HG02763 (cell line): ENCODE measurements around the gene PHF1.

Experiments used
- ATAC-seq: cut with Tn5 transposase; IDR thresholded peaks from one replicate; pipeline ENCODE4 v1.9.1; 2021; ENCODE audit warnings: mild to moderate bottlenecking, moderate library complexity; ENCODE audit not compliant: unreplicated experiment

Gene PHF1

DNA sequence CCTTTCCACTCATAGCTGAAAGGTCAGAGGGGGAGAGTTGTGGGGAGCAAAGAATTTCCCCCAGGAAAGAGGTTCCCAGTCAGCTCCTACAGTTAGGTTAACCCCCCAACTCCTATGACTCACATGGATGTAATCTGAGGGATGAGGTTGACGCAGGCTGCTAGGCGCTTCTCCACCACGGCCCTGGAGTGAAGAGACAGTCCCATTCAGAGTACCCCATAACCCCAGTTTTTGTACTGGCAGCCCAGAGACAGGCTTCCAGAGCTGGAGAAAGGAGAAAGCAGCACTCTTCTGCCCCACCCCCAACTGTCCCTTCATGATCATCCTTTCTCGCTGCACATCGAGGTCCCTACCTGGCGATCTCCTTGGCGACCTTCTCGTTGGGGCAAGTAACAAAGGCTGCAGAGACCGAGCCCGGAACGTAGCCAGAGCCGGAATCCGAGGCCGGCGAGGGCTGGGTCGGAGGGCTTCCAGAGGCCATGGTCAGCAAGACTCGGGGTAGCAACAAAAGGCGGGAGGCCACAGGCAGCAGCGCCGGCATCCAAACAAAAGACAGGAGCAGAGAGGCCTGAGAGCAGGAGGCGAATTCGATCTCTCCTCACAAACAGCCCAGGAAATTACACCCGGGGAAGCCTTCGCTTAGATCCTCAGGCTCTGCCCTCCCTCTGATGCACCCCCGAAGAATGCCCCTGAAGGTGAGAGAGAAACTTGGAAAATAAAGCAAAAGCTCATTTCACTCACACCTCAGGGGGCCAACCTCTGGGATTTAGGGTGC is 6.5 kb downstream of the PHF1 start:
- ATAC-seq = no peak

DNA sequence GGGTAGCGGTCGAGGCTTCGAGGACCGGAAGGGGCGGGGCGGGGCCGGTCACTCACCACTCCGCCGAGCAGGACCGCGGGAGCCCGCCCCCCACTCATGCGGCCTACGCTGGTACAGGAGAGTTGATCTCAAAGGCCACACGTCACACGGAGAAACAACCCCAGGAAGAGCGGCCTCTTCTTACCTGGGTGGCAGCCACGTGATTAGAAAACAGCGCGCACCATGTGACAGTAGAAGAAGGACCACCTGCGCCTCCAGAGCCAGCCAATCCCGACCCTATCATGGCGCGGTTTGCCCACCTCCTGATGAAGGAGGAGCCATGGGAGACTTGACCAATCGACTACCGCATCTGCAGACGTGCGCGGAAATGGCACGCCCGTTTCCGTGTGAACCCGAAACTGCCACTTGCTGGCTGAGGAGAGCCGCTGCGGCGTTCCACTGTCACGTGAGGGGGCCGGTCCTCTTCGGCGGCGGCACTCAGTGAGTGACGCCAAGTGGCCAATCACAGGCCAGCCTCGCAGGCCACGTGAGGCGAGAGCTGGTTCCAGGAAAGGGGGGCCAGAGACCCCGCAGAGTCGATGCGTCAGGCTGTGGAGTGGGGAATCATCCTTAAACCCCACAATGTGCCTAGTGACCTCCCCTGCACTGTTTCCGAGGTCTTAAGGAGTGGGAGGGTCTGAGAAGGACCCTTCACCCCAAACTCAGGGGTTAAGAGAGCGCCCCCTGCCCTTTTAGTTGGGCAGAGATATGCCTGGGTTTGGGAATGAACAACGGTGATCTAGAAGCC is 7.3 kb downstream of the PHF1 start, which contains the start of gene CUTA:
Gene CUTA (minus strand): TSS at position 205 of the 787 bp plus-strand sequence. CDS start 107 bp downstream, at position 98.
- ATAC-seq = peak; percentile 81

DNA sequence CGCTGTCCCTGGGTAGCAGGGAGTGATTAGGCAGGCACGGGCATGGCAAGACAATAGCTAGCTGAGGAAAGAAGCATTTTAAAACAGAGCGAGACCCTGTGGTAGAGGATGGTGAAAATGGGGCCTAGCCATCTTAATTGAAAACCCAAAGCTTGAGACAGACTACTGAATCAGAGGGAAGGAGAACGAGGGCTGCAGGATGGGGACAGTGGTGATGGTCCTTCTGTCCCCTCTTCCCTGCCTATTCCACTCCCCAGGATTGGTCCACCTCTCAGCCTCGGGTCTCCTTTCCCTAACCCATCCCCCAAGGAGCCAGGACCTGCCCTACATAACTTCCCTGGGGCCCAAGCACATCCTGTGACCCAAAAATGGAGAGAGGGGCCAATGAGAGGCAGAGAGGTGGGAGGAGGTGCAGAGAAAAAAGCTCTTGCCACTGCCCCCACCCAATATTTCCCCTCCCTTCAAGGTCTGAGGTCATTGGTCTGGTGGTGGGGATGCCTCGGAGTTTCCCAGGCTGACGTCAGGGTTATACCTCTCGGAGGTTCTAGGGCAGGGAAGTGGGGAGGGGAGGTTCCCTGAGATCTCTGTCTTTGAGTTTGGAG is 8.0 kb downstream of the PHF1 start:
- ATAC-seq = no peak

DNA sequence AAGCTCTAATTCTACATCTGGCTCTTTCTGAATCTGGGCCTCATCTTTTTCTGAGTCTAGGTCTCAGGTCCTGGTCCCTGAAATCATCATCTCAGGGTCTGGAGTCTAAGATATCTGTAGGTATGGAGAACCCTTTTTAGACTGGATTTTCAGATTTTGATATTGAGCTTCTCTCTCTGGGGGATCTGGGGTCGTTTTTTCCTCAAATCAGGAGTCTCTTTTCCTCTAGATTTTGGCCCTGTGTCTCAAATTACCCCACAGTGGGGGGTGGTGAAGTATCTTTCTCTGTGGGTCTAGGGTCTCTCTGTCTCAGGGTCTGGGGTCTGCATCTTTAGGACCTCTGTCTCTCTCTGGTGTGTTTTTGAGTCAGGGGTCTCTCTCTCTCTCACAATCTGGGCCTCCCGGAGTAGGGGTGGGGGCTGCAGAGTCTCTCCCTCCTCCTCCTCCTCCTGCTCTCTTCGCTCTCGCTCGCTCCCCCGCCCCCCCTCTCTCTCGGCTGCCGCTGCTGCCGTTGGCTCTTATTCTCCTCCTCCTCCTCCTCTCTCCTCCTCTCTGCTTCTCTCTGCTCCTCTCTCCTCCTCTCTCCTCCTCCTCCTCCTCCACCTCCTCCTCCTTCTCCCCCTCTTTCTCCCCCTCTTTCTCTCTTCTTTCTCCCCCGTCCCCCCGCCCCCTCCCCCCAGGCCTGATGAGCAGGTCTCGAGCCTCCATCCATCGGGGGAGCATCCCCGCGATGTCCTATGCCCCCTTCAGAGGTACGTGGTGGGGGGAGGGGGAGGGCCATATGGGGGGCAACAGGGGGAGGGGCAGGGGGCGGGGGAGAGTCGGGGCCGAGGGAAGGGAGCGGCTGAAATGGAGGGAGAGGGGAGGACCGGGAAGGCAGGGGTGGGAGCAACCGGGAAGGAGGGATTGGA is 9.0 kb downstream of the PHF1 start, which contains the start of gene SYNGAP1:
Gene SYNGAP1 (plus strand): TSS at position 486 of the 911 bp plus-strand sequence. CDS start 200 bp downstream, at position 686.
- no peak for ATAC-seq

DNA sequence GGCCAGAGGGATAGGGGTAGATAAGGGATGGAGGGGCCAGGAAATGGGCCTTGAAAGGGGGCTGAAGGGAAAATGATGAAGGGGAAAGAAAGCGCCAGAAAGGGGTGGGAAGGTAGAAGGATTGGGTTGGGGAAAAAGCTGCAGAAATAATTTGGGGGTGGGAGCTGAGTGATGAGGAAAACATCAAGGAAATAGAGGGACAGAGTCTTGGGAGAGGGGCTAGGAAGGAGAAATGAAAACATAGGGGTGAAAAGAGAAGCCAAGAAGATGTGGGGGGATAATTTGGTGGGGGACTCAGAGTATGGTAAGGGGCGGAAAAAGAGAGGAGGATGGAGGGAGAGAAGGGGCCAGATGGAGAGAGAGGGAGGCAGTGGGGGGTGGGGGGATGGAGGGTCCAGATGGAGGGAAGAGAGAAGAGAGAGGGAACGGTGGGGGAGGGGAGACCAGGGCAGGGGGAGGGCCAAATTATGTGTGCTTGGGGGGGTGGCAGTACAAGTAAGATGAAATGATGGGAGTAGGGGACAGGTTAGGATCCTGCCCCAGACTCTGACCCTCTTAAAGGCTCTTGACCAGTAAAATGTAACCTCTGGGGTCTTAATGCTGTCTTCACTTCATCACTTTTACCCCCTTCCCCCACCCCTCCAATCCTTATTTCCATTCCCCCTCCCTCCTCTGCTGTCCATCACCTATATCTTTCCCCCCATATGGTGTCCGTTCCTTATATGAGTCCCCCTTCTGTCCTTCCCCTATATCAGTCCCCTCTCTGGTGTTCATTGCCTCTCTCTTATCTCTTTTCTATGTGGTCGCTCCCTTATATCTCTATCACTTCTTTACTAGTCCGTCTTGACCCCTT is 9.9 kb downstream of the PHF1 start:
- ATAC-seq = no peak

DNA sequence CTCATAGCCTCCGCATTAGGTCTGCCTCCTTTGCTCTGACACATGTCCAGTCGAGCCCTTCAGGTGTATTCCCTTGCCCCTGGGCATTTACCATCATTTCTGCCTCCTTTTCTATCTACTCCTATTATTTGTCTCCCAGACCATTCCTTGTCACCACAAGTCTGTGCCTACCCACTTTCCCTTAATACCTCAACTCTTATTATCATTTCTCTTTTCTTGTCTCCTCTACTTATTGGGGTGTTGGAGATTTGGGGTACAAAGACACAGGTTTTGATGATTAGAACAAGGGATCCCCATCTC is 10.5 kb downstream of the PHF1 start:
- no peak for ATAC-seq

DNA sequence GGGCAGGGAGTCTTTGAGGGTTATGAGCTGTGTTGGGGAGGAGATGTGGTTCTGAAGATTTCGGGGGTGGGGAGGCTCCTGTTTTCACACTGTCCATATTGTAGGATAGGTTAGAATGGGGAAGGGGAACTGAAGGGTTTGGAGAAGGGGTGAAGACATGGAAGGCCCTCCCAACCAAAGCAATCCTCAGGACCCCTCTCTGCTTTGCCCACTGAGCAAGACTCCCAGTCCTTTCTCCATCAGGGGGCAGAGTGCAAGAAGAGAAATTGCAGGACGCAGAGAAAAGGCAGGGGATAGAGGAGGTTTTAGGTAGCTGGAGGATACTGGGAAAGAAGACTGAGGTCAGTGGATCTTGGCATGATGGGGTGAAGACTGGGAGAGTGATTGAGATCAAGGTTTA is 13.0 kb downstream of the PHF1 start:
- ATAC-seq = no peak

DNA sequence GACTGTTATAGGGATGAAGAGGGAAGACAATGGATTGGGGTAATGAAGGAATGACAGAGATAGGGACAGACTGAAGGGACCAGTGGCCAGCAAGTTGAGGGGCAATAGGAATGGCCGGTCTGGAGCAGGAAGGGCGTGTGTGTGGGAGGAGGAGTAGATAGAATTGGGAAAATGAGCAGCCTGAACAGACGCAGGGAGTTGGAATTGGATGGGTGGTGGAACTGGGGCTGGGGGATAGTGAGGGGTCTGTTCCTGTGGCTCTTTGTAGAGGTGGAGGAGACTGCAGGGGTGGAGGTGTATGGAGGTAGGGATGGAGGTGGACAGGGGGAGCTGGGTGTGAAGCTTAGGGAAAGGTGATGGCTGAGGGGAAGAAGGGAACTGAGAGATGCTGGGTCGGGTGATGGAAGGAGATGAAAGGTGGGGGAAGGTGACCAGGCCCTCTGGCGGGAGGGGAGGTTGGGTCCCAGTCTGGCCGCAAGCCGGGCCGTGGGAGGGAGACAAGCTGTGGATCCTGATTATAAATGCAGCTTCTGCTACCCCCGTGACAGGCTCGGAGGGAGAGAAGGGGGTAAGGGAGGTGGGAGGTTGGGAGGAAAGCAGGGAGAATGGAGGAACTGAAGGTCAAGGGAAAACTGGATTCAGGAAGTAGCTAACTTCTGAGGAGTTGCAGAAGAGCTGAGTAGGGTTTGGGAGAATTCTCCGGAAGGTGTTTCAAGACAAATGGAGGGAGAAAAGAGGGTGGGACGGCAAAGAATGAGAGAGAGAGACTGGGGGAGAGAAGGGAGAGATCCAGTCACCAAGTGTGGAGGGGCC is 14.2 kb downstream of the PHF1 start:
- no peak for ATAC-seq

DNA sequence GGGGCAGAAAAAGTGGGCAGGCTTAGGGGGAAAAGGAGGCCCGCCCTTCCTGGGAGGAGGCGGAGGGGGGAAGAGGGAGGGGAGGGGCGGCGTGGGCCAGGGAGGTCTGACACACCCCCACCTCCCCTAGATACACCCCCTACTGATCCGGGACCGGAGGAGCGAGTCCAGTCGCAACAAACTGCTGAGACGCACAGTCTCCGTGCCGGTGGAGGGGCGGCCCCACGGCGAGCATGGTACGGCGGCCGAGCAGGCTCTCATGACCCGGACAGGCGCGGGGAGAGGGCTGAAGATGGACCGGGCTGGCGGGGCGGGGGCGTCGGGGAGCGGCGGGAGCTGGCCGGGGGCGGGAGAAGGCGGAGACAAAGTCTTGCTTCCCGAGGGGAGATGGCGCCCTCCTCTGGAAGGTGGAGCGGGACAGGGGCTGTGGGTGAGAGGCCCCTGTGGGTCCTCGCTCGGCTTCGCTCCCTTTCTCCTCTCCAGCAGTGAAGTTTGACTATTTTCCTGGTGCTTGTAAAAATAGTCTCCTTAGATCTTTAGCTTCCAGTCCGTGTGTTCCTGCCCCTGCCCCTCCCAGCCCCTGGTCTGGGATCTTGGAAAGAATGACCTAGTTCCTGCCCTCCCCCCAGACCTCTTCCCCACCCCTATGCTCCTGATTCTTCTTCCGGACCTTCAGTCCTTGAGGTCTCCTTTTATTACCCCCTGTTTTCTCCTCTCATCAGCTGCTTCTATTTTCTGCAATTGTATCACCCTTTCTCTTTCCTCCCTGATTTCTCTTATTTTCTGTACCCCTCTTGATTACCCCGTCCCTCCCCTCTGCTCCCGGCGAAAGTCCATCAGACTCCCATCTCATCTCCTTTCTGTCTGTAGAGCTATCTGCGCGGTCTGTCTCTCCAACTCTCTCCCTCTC is 15.1 kb downstream of the PHF1 start:
- peak; percentile 39 for ATAC-seq

DNA sequence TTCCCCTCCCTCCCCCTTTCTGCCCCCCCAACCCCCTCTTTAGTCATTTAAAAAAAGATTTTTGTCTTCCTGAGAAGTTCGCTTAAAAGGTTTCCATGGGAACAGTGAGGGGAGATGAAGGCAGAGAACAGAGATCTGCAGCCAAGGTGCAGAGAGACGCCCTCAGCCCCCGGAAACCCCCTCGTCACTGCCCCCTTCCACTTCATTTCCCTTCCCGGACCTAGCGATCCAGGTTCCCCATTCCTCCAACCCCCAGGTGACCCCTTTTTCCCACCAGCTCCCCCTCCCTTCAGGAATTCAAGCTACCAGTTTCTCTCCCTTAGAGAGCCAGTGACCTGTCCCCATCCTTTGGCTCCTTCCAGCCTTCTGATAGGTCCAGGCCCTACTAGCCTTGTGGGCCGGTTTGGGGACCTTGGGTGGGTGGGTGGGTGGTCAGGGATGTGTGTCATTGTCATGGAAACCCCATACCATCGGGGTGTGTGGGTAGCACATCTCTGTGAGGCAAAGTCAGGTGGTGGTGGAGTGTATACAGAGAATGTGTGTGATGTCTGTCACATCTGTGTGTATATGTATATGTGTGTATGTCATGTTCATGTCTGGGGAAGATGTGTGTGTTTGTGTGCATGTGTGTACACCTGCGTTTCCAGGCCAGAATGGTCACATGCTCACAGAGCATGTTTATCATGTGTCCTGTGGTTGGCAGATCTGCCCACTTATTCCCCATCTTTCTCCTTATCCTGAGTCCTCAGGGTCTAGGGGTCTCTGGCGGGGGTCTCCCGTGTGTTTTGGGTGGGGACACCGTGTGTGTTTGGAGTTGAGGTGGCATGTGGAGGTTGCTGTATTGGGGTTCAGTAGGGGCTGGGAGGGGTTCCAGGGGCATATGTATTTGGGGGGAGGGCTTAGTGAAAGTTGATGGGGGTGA is 16.0 kb downstream of the PHF1 start:
- no peak for ATAC-seq

DNA sequence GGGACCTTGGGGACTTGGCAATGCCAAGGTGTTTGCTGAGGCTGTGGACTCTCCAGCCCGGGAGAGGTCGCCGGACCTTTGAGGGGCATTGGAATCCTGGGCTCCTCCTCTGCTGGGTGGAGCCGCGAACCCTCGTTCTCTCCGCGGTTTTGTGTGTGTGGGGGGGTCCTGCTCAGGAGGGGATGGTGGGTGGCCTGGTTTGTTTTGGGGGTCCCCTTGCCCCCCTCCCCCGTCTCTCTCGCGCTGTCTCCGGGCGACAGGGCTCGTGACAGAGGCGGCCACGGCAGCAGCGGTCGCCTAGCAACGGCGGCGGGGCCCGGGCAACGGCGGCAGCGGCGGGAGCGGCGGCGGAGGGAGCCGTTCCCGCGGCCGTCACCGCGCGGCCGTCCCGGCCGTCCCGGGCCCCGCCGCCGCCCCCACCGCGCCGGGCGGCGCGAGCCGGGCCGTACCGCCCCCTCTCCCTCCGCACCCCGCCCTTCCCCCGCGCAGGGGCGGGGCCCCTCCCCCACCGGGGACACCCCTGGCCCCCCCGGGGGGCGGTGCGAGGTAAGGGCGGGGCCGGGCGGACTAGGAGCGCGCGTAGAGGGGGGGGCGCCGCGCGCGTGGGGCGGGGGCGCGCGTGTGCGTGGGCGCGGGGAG is 16.9 kb downstream of the PHF1 start:
- ATAC-seq = no peak

DNA sequence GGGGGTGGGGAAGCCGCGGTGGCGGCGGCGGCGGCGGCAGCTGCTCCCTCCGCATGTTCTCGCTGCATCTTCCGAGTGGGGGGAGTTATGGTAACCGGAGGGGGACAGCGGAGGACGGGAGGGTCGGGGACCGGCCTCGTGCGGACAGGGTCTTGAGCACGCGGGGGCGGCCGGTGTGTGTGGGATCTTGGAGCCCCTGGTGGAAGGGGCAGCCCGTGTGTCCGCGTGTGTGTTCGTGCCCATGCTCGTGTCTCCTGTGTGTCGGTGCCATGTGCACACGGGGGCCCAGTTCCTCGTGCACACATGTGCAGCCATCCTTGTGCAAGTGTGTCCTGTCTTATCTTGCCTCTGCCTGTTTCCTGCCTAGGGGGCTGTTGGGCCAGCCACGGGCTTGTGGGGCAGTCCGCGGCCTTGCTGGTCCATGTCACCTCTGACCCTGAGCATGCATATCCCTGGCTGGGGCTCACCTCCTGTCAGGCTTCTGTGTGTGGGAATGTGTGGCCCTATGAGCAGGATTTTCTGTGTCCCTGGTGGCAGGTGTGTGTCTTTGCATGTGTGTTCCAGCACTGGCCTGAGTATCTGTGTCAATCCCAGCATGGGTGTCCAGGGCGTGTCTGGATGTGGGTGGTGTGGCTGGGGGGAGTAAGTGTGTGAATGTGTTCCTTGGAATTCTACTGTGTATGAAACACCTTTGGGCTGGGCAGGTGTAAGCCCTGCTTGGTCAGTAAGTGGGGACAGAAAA is 17.6 kb downstream of the PHF1 start:
- no peak for ATAC-seq

DNA sequence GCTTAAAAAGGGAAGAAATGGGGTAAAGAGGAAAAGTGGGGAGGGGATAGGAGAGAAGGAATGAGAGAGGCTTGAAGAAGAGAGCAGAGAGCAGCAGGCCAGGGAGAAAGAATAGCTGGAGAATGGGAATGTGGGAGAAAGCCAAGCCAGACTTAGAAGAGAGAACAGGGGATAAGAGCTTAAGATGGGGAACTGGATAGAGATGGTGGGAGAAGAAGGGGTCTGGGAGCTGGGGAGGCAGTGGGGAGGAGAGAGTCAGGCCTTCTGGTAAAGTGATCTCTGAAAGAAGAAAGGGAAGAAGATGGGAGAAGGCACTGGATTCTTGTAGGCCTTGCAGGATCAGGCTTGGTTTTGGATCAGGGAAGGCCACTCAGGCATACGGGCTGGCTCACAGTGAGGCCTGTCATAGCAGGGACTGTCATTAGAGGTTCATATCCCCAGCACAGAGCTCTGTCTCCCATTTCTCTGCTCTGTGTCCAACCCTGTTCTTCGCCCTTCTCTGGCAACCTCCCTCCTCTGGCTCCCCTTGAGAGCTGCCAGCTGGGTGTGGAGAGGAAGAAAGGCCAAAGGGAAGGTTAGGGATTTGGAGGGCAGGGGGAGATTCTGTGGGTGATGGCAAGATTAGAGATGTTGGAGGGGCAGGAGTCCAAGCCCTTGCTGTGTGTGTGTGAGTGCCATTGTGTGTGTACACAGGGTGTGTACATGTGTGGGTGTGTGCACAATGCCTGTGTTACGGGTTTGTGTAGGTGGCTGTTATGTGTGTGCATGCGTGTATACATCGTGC is 18.3 kb downstream of the PHF1 start:
- ATAC-seq = no peak

DNA sequence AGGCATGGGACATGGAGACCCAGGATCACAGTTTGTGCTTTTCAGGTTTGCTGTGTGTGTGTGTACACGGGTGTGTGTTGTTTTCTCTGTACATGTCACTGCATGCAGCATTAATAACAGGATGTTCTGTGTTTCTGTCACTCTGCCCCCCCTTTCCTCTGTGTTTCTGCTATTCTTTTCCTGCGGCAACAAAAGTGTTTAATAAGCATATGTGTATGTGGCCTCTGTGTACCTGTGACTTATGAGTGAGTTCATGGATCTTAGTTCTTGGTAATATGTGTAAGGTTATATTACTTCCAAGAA is 18.9 kb downstream of the PHF1 start:
- ATAC-seq = no peak

DNA sequence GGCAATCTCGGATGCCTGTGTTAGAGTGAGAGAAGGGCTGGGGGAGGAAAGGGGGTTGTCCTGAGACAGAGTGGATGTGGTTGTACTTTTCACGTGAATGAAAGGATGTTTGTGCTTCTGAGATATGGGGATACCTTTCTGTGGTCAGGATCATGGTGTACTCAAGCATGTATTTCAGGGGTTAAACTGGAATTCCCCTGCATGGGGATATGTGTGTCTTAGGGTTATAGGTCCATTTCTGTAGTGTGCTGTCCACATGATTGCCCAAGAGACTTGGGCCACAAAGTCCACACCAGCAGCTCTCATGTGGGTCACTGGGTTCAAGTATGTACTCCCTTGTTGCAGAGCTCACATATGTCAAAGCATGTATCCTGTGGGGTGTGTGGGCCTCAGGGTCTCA is 19.5 kb downstream of the PHF1 start:
- ATAC-seq = no peak
